CD14-positive monocyte (primary cell): ENCODE results near the gene INPP5A. TPM values are rescaled to one million over a fixed set of nuclear protein-coding genes. Genes with fewer than 3 reads are reported as not detected.

Experiments
- DNase-seq, 3 donors: peaks; one replicate each; pipeline ENCODE4 v3.0.0-alpha.2; 2011 to 2022
- H2AFZ ChIP-seq: 2 replicates; pipeline ENCODE4 v1.6.0; 2012; ENCODE audit warnings: mild to moderate bottlenecking, low read depth, low read length, inconsistent platforms; ENCODE audit not compliant: insufficient read depth, poor library complexity, severe bottlenecking
- H3K27ac ChIP-seq, 2 donors: 1 replicate in 1 of 2; 2 replicates in 1 of 2; pipeline ENCODE4 v1.5.1; 2012 to 2013; ENCODE audit warnings: low read length in 2 of 2, control low read depth in 1 of 2, inconsistent platforms in 1 of 2, low read depth in 1 of 2, mild to moderate bottlenecking in 1 of 2
- H3K27me3 ChIP-seq, 2 donors: one replicate each; pipeline versions ENCODE4 v1.6.0 to v1.6.1; 2011 to 2013; ENCODE audit warnings: low read length in 2 of 2; ENCODE audit not compliant: control insufficient read depth in 2 of 2, insufficient read depth in 2 of 2
- H3K36me3 ChIP-seq, 2 donors: replicated peaks in 1 of 2; 1 replicate in 1 of 2; 2 replicates in 1 of 2; pipeline versions ENCODE4 v1.5.1 to v1.6.1; 2012 to 2013; ENCODE audit warnings: low read length in 2 of 2, control low read depth in 1 of 2, inconsistent platforms in 1 of 2, mild to moderate bottlenecking in 1 of 2; ENCODE audit not compliant: insufficient read depth in 2 of 2, control insufficient read depth in 1 of 2
- H3K4me1 ChIP-seq, 2 donors: 1 replicate in 1 of 2; 2 replicates in 1 of 2; pipeline versions ENCODE4 v1.5.1 to v1.6.1; 2012 to 2013; ENCODE audit warnings: low read length in 2 of 2, control low read depth in 1 of 2, inconsistent platforms in 1 of 2, mild to moderate bottlenecking in 1 of 2, moderate library complexity in 1 of 2; ENCODE audit not compliant: insufficient read depth in 2 of 2, control insufficient read depth in 1 of 2
- H3K4me2 ChIP-seq: replicated peaks from 2 replicates; pipeline ENCODE3; 2012; ENCODE audit warnings: low read length, moderate library complexity, mild to moderate bottlenecking; ENCODE audit not compliant: poor library complexity, severe bottlenecking; ENCODE audit errors: extremely low read depth
- H3K4me3 ChIP-seq, 3 experiments: fragments of 200-600 bp in 1 of 3; sonication (generic) in 1 of 3; replicated peaks in 1 of 3; 1 replicate in 2 of 3; 2 replicates in 1 of 3; pipeline ENCODE4 v1.5.1; 2011 to 2013; ENCODE audit warnings: low read length in 3 of 3, mild to moderate bottlenecking in 3 of 3, control low read depth in 2 of 3, low read depth in 2 of 3, inconsistent platforms in 1 of 3, moderate library complexity in 1 of 3
- H3K79me2 ChIP-seq: 2 replicates; pipeline ENCODE4 v1.6.0; 2012; ENCODE audit warnings: mild to moderate bottlenecking, control low read depth, inconsistent platforms, low read length, moderate library complexity; ENCODE audit not compliant: insufficient read depth
- H3K9ac ChIP-seq: 2 replicates; pipeline ENCODE4 v1.6.0; 2017; ENCODE audit warnings: low read length, mild to moderate bottlenecking; ENCODE audit not compliant: insufficient read depth, poor library complexity, severe bottlenecking
- H3K9me3 ChIP-seq, 2 donors: replicated peaks in 1 of 2; 1 replicate in 1 of 2; 2 replicates in 1 of 2; pipeline versions ENCODE4 v1.5.1 to v1.6.1; 2012 to 2013; ENCODE audit warnings: low read length in 2 of 2, control low read depth in 1 of 2; ENCODE audit not compliant: control insufficient read depth in 1 of 2, insufficient read depth in 1 of 2
- H4K20me1 ChIP-seq: 2 replicates; pipeline ENCODE4 v1.6.0; 2012; ENCODE audit warnings: mild to moderate bottlenecking, low read length, control low read depth, moderate library complexity; ENCODE audit not compliant: insufficient read depth
- H3K27ac Mint-ChIP-seq, 7 donors: one replicate each; pipeline ENCODE4 v1.8.0; 2020; ENCODE audit warnings: mild to moderate bottlenecking in 7 of 7, mixed read lengths in 7 of 7, moderate library complexity in 6 of 7, inconsistent platforms in 2 of 7
- H3K27me3 Mint-ChIP-seq, 3 donors: one replicate each; pipeline ENCODE4 v1.8.0; 2021 to 2022; ENCODE audit warnings: low read depth in 3 of 3, mild to moderate bottlenecking in 3 of 3, mixed read lengths in 3 of 3, moderate library complexity in 3 of 3, inconsistent platforms in 1 of 3
- H3K36me3 Mint-ChIP-seq, 2 donors: one replicate each; pipeline ENCODE4 v1.8.0; 2020; ENCODE audit warnings: mixed read lengths in 2 of 2, inconsistent platforms in 1 of 2, mild to moderate bottlenecking in 1 of 2
- H3K4me1 Mint-ChIP-seq: one replicate; pipeline ENCODE4 v1.8.0; 2020; ENCODE audit warnings: mild to moderate bottlenecking, mixed read lengths
- H3K4me3 Mint-ChIP-seq, 2 donors: one replicate each; pipeline ENCODE4 v1.8.0; 2020; ENCODE audit warnings: mild to moderate bottlenecking in 2 of 2, mixed read lengths in 2 of 2, moderate library complexity in 1 of 2
- H3K9me3 Mint-ChIP-seq, 7 donors: one replicate each; pipeline ENCODE4 v1.8.0; 2020 to 2022; ENCODE audit warnings: mixed read lengths in 7 of 7, mild to moderate bottlenecking in 6 of 7, moderate library complexity in 6 of 7, inconsistent platforms in 2 of 7
- CTCF ChIP-seq: fragments of 200-600 bp; IDR thresholded peaks from one replicate; pipeline ENCODE4 v1.8.0; 2022; ENCODE audit warnings: antibody characterized with exemption, mild to moderate bottlenecking
- WGBS: methylation state at CpG from one replicate; pipeline ENCODE4 v1.1.5; 2013; ENCODE audit warnings: missing lambda C conversion rate; ENCODE audit not compliant: insufficient coverage; 5-methylcytosine and 5-hydroxymethylcytosine counted together
- intact Hi-C, 2 donors: fragments of 100-400 bp; cut with micrococcal nuclease; formaldehyde crosslinking; loops; one replicate each; pipeline versions ENCODE4 v1.15.0 to v1.15.1; 2023
- polyA plus RNA-seq, 3 donors: library from polyadenylated mRNA; depleted of rRNA in 1 of 3; unstranded in 2 of 3; stranded (reverse) in 1 of 3; fragments of 300-500 nt in 2 of 3; fragments of >200 nt in 1 of 3; fragmentation: Illumina TruSeq in 2 of 3; gene quantifications; 1 replicate in 2 of 3; 2 replicates in 1 of 3; pipeline ENCODE4 v1.2.3, GENCODE V29; 2012 to 2021

Gene INPP5A
- polyA plus RNA-seq, 3 donors: 0.87 to 17.2 (median 2.9) TPM

DNA sequence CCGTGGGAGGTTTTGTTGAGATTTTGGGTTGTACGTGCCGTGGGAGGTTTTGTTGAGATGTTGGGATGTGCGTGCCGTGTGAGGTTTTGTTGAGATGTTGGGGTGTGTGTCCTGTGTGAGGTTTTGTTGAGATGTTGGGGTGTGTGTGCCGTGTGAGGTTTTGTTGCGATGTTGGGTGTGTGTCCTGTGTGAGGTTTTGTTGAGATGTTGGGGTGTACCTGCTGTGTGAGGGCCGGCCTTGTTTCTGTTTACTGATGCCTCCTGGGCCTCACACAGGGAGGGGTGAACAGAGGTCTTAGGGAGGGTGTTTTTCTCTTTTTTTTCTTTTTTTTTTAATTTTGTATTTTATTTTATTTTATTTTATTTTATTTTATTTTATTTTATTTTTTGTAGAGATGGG is 36.7 kb downstream of the INPP5A start:
- H3K27me3 Mint-ChIP-seq: peaks cover 0 to 15% (median 3%) of the 10 kb centered on the region in 3 donors
- intact Hi-C loops: loop anchor here (5.0 to 10.0 kb wide), 2 partner anchors 37 to 61 kb away; partner anchors contain the start of gene INPP5A (in 1 of the 2)
- Histone ChIP-seq H4K20me1 (peaks cover 84% of the 10 kb centered on the region), H3K79me2 (peaks cover 86% of the 10 kb centered on the region), H2AFZ (no peak overlapping the region), H3K9me3 (no peaks in the 10 kb centered on the region), H3K9ac (no peak overlapping the region), H3K4me1 (peaks cover 73 to 75% of the 10 kb centered on the region in 2 donors), H3K27me3 (no peaks in the 10 kb centered on the region), H3K36me3 (no peaks in the 10 kb centered on the region), H3K4me3 (no peak overlapping the region), H3K27ac (no peak overlapping the region), H3K4me2 (no peak overlapping the region)
- TF ChIP-seq CTCF: no peak
- H3K9me3 Mint-ChIP-seq: peaks cover 0 to 2% (median 0%) of the 10 kb centered on the region in 7 donors
- peaks cover 24 to 25% of the 10 kb centered on the region in 2 donors for H3K36me3 Mint-ChIP-seq
- DNase-seq: no peak
- no peak overlapping the region for H3K4me3 Mint-ChIP-seq
- 99% methylated on average over 7 of the region's 8 CpGs for WGBS
- peaks cover 1% of the 10 kb centered on the region for H3K4me1 Mint-ChIP-seq
- H3K27ac Mint-ChIP-seq: no peak overlapping the region

DNA sequence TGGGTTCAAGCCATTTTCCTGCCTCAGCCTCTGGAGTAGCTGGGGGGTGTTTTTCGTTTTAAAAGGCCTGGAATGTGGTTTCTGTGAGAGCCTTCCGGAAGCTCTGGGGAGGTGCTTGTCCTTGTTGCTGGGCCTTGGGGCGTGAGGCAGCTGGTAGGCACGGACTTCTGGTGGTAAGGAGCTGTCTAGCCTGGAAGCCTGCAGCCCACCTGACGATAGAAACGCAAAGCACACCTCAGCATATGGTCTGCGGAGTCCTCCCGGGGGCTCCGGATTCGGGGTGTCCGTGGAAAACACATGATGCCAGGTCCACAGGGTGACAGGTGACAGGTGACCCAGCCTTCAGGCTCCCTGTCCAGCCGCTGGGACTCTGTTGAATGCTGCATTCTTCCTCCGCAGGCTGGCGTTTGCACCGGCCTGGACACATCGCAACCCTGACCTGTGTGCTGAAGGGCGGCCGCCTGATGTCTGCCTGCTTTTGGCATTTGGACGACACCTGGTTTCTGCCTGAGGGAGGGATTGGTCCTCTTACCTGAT is 37.3 kb downstream of the INPP5A start:
- Histone ChIP-seq H2AFZ (no peak overlapping the region), H3K4me2 (peak overlapping the region; percentile 60), H3K4me3 (peak overlapping the region in 1 of 3 experiments; percentile 50), H4K20me1 (peaks cover 86% of the 10 kb centered on the region), H3K79me2 (peaks cover 85% of the 10 kb centered on the region), H3K9ac (no peak overlapping the region), H3K27ac (peak overlapping the region; percentile 45 to 72), H3K27me3 (no peaks in the 10 kb centered on the region), H3K4me1 (peaks cover 74 to 81% of the 10 kb centered on the region in 2 donors), H3K36me3 (no peaks in the 10 kb centered on the region), H3K9me3 (no peaks in the 10 kb centered on the region)
- intact Hi-C loops: loop anchor here (5.0 to 10.0 kb wide), 3 partner anchors 33 to 60 kb away; partner anchors contain the start of gene INPP5A (in 1 of the 2)
- peaks cover 24 to 25% of the 10 kb centered on the region in 2 donors for H3K36me3 Mint-ChIP-seq
- peaks cover 0 to 2% (median 0%) of the 10 kb centered on the region in 7 donors for H3K9me3 Mint-ChIP-seq
- no peak for TF ChIP-seq CTCF
- peak overlapping the region in 5 of 7 donors; percentile 78 to 94 (median 93) for H3K27ac Mint-ChIP-seq
- peaks cover 7% of the 10 kb centered on the region for H3K4me1 Mint-ChIP-seq
- H3K27me3 Mint-ChIP-seq: peaks cover 0 to 16% (median 3%) of the 10 kb centered on the region in 3 donors
- 8% methylated on average over 13 of the region's 19 CpGs for WGBS
- peak overlapping the region in 1 of 2 donors; percentile 49 for H3K4me3 Mint-ChIP-seq
- DNase-seq: no peak
